Measurements from ENCODE around the gene CISD3. TPM values are rescaled to one million over a fixed set of nuclear protein-coding genes. Genes with fewer than 3 reads are reported as not detected.

Gene CISD3
- total RNA-seq, 1 donor from 2014 or later, result 2.9 TPM

DNA sequence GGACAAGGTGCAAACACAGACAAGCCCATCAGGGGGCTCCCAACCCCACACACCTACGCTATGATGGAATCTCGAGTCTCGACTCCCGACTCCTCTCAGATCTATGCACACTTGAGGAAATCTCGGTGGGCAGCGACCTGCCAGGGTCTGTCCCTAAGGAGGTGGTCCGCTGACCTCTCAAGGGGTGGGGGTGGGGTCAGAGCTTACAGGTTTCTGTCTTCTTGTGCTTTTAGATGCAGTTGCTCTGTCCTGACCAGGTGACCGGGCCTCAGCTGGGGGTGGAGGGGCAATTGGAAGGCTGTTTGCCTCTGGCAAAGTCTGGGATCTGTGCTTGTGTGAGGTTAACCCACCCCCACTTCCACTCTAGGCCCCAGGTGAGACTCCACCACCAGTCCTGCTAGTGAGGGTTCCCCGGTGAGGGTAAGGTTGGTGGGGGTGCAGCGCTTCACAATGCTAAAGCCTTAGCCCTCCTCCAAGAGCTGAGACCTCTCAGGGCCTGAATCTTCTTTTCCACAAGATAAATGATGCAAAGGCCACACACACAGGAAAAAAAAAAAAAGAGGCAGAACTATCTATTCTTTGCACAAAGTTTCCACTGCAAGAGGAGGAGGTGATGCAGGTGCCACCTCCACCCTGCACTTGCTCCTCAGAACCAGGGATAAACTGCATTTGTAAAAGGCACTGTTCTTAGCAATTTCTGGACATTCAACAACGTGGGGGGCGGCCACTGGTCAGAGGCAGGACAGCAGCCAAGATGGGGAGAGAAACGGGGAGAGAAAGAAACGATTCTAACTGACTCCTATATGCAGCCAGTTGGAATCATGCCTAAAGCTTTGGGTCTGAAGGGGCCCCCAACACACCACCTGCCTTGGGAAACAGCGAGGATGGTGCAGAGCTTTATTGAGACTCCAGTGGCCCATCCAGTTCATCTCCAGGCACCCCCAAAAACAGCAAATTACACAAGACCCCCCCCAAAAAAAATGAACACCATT, 4.1 kb downstream of the CISD3 start:
- FAIRE-seq, result no peak
- H3K4me3 ChIP-seq (ENCODE audit: low read depth, low read length), result no peak overlapping the region
- H3K36me3 ChIP-seq (ENCODE audit: control insufficient read depth, insufficient read depth, low read length), result peaks cover 19% of the 10 kb centered on the region
- TF ChIP-seq CTCF (IDR thresholded peaks at IDR 0.05; ENCODE audit: insufficient read depth, low read length, severe bottlenecking), result peak; percentile 27
- H3K27me3 ChIP-seq (ENCODE audit: control insufficient read depth, insufficient read depth, low read length), result no peaks in the 10 kb centered on the region
- no peak for DNase-seq (ENCODE audit: low read depth)

- no peaks in the 10 kb centered on the region for H3K27me3 ChIP-seq (ENCODE audit: control insufficient read depth, insufficient read depth, low read length)
- peaks cover 21% of the 10 kb centered on the region for H3K36me3 ChIP-seq (ENCODE audit: control insufficient read depth, insufficient read depth, low read length)
- no peak overlapping the region for H3K4me3 ChIP-seq (ENCODE audit: low read depth, low read length)
- no peak for DNase-seq (ENCODE audit: low read depth)
- peak; percentile 93 for TF ChIP-seq CTCF (IDR thresholded peaks at IDR 0.05; ENCODE audit: insufficient read depth, low read length, severe bottlenecking)
- no peak for FAIRE-seq
Measured at GRCh38 chr17:38735161-38735997, 5.2 kb downstream of the CISD3 start.

GRCh38 chr17:38738007-38738662, 8.0 kb downstream of the CISD3 start:
- Histone ChIP-seq H3K36me3 (ENCODE audit: control insufficient read depth, insufficient read depth, low read length) (peaks cover 17% of the 10 kb centered on the region), H3K27me3 (ENCODE audit: control insufficient read depth, insufficient read depth, low read length) (no peaks in the 10 kb centered on the region), H3K4me3 (ENCODE audit: low read depth, low read length) (no peak overlapping the region)
- no peak for TF ChIP-seq CTCF (IDR thresholded peaks at IDR 0.05; ENCODE audit: insufficient read depth, low read length, severe bottlenecking)
- no peak for FAIRE-seq
- no peak for DNase-seq (ENCODE audit: low read depth)

- no peak overlapping the region for H3K4me3 ChIP-seq (ENCODE audit: low read depth, low read length)
- no peak for FAIRE-seq
Measured at GRCh38 chr17:38738686-38739085, 8.5 kb downstream of the CISD3 start.

More at GRCh38 chr17:38738686-38739085, 8.5 kb downstream of the CISD3 start:
- no peak for TF ChIP-seq CTCF (IDR thresholded peaks at IDR 0.05; ENCODE audit: insufficient read depth, low read length, severe bottlenecking)
- Histone ChIP-seq H3K27me3 (ENCODE audit: control insufficient read depth, insufficient read depth, low read length) (no peaks in the 10 kb centered on the region), H3K36me3 (ENCODE audit: control insufficient read depth, insufficient read depth, low read length) (peaks cover 14% of the 10 kb centered on the region)
- DNase-seq (ENCODE audit: low read depth), result no peak

All from bronchial epithelial cell (primary cell).